ENCODE results near the gene IL26.

IL26 gene

GRCh38 chr12:68240079-68240478 lies 14.5 kb upstream of the IL26 start:
- Histone ChIP-seq H4K20me1 (ENCODE audit: control insufficient read depth, insufficient read depth, low read depth, low read length) (no peaks in the 10 kb centered on the region), H3F3A (ENCODE audit: control insufficient read depth, insufficient read depth) (no peaks in the 10 kb centered on the region), H3K27me3 (ENCODE audit: control insufficient read depth, low read length) (no peaks in the 10 kb centered on the region), H3K4me2 (ENCODE audit: low read length) (no peak overlapping the region), H3K9me2 (replicated peaks; ENCODE audit: control insufficient read depth, low read length) (no peaks in the 10 kb centered on the region), H3K36me3 (ENCODE audit: control insufficient read depth, low read length) (no peaks in the 10 kb centered on the region), H3K79me2 (ENCODE audit: control insufficient read depth, low read length) (no peaks in the 10 kb centered on the region), H3K4me1 (ENCODE audit: control insufficient read depth, low read length) (peaks cover 10% of the 10 kb centered on the region), H3K27ac (ENCODE audit: low read depth, low read length) (no peak overlapping the region), H3K9me3 (ENCODE audit: control insufficient read depth, insufficient read depth, low read length) (no peaks in the 10 kb centered on the region), H3K4me3 (ENCODE audit: low read length) (no peak overlapping the region)
- TF ChIP-seq EZH2phosphoT487 (IDR thresholded peaks at IDR 0.05; ENCODE audit: borderline replicate concordance, low read length), result no peak
- TF ChIP-seq, protein P1, sequence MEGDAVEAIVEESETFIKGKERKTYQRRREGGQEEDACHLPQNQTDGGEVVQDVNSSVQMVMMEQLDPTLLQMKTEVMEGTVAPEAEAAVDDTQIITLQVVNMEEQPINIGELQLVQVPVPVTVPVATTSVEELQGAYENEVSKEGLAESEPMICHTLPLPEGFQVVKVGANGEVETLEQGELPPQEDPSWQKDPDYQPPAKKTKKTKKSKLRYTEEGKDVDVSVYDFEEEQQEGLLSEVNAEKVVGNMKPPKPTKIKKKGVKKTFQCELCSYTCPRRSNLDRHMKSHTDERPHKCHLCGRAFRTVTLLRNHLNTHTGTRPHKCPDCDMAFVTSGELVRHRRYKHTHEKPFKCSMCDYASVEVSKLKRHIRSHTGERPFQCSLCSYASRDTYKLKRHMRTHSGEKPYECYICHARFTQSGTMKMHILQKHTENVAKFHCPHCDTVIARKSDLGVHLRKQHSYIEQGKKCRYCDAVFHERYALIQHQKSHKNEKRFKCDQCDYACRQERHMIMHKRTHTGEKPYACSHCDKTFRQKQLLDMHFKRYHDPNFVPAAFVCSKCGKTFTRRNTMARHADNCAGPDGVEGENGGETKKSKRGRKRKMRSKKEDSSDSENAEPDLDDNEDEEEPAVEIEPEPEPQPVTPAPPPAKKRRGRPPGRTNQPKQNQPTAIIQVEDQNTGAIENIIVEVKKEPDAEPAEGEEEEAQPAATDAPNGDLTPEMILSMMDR (IDR thresholded peaks at IDR 0.05; ENCODE audit: low read depth, low read length, poor library complexity, severe bottlenecking), result no peak

GRCh38 chr12:68239309-68239982 lies 13.8 kb upstream of the IL26 start:
- no peaks in the 10 kb centered on the region for H3F3A ChIP-seq (ENCODE audit: control insufficient read depth, insufficient read depth)
- no peaks in the 10 kb centered on the region for H3K9me3 ChIP-seq (ENCODE audit: control insufficient read depth, insufficient read depth, low read length)
- no peaks in the 10 kb centered on the region for H3K9me2 ChIP-seq (replicated peaks; ENCODE audit: control insufficient read depth, low read length)
- H3K4me3 ChIP-seq (ENCODE audit: low read length), result no peak overlapping the region
- no peaks in the 10 kb centered on the region for H4K20me1 ChIP-seq (ENCODE audit: control insufficient read depth, insufficient read depth, low read depth, low read length)
- H3K27ac ChIP-seq (ENCODE audit: low read depth, low read length), result no peak overlapping the region
- H3K4me2 ChIP-seq (ENCODE audit: low read length), result no peak overlapping the region
- no peaks in the 10 kb centered on the region for H3K27me3 ChIP-seq (ENCODE audit: control insufficient read depth, low read length)
- H3K36me3 ChIP-seq (ENCODE audit: control insufficient read depth, low read length), result no peaks in the 10 kb centered on the region
- no peaks in the 10 kb centered on the region for H3K79me2 ChIP-seq (ENCODE audit: control insufficient read depth, low read length)
- H3K4me1 ChIP-seq (ENCODE audit: control insufficient read depth, low read length), result peaks cover 10% of the 10 kb centered on the region
- TF ChIP-seq, protein P1 (IDR thresholded peaks at IDR 0.05; ENCODE audit: low read depth, low read length, poor library complexity, severe bottlenecking), result no peak
- TF ChIP-seq EZH2phosphoT487 (IDR thresholded peaks at IDR 0.05; ENCODE audit: borderline replicate concordance, low read length), result no peak

DNA sequence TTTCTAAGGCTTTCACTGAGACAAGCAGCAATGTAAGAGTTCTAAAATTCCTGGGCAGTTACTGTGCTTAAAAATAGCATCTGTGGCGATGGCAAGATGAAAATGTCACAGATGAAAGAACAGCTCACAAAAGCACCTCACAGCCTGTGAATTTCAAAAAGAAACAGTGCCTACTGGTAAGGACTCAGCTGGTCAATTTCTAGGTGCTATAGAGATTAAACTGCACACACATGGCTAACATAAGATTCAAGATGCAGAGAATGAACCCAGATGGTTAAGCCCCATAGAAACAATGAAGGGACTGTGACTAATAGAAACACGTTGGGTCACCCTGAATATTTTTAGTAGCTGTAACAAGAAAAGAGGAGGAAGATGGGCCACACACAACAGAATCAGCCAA lies 12.0 kb upstream of the IL26 start:
- Histone ChIP-seq H3K4me2 (ENCODE audit: low read length) (no peak overlapping the region), H4K20me1 (ENCODE audit: control insufficient read depth, insufficient read depth, low read depth, low read length) (no peaks in the 10 kb centered on the region), H3K4me3 (ENCODE audit: low read length) (no peak overlapping the region), H3K27me3 (ENCODE audit: control insufficient read depth, low read length) (no peaks in the 10 kb centered on the region), H3K9me3 (ENCODE audit: control insufficient read depth, insufficient read depth, low read length) (no peaks in the 10 kb centered on the region), H3K79me2 (ENCODE audit: control insufficient read depth, low read length) (no peaks in the 10 kb centered on the region), H3K4me1 (ENCODE audit: control insufficient read depth, low read length) (peaks cover 10% of the 10 kb centered on the region), H3K9me2 (replicated peaks; ENCODE audit: control insufficient read depth, low read length) (no peaks in the 10 kb centered on the region), H3K36me3 (ENCODE audit: control insufficient read depth, low read length) (no peaks in the 10 kb centered on the region), H3K27ac (ENCODE audit: low read depth, low read length) (no peak overlapping the region), H3F3A (ENCODE audit: control insufficient read depth, insufficient read depth) (no peaks in the 10 kb centered on the region)
- no peak for TF ChIP-seq EZH2phosphoT487 (IDR thresholded peaks at IDR 0.05; ENCODE audit: borderline replicate concordance, low read length)

DNA sequence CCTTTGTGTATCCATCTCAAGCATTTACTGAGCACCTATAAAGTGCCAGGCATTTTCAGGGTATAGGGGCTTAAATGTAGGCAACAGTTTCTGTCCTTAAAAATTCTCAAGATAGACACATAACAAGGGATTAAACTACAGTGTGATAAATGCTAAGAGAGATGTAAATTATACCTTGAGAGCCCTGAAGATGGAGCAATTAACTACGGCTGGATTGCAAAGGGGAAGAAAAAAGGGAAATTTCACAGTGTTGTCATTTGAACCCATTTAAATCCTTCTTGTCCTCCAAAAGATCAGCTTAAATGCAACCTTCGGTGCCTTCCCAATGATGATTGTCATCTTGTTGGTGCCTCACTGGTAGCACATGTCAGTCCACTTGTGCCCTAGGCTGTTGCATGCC lies 11.5 kb upstream of the IL26 start:
- TF ChIP-seq EZH2phosphoT487 (IDR thresholded peaks at IDR 0.05; ENCODE audit: borderline replicate concordance, low read length), result no peak
- TF ChIP-seq, protein P1 (IDR thresholded peaks at IDR 0.05; ENCODE audit: low read depth, low read length, poor library complexity, severe bottlenecking), result peak; percentile 28
- H3K4me2 ChIP-seq (ENCODE audit: low read length), result peak overlapping the region; percentile 43

More for the DNA sequence above, 11.5 kb upstream of the IL26 start:
- no peaks in the 10 kb centered on the region for H4K20me1 ChIP-seq (ENCODE audit: control insufficient read depth, insufficient read depth, low read depth, low read length)
- peaks cover 10% of the 10 kb centered on the region for H3K4me1 ChIP-seq (ENCODE audit: control insufficient read depth, low read length)
- H3K36me3 ChIP-seq (ENCODE audit: control insufficient read depth, low read length), result no peaks in the 10 kb centered on the region
- no peaks in the 10 kb centered on the region for H3K79me2 ChIP-seq (ENCODE audit: control insufficient read depth, low read length)
- no peaks in the 10 kb centered on the region for H3K27me3 ChIP-seq (ENCODE audit: control insufficient read depth, low read length)
- H3K9me3 ChIP-seq (ENCODE audit: control insufficient read depth, insufficient read depth, low read length), result no peaks in the 10 kb centered on the region
- H3K9me2 ChIP-seq (replicated peaks; ENCODE audit: control insufficient read depth, low read length), result no peaks in the 10 kb centered on the region
- peak overlapping the region; percentile 17; the same call in 1 of the 2 replicates for H3K4me3 ChIP-seq (ENCODE audit: low read length)
- no peaks in the 10 kb centered on the region for H3F3A ChIP-seq (ENCODE audit: control insufficient read depth, insufficient read depth)
- H3K27ac ChIP-seq (ENCODE audit: low read depth, low read length), result no peak overlapping the region
